ENCODE results near the gene METTL21A.
A peak's percentile ranks its signal among the peaks of the same experiment; 100 is the strongest.
"Not testable (repeated sequence)": the region's sequence is repeated elsewhere in the genome, so short reads cannot be mapped to it uniquely, and the experiment has no call there.

METTL21A gene

DNA sequence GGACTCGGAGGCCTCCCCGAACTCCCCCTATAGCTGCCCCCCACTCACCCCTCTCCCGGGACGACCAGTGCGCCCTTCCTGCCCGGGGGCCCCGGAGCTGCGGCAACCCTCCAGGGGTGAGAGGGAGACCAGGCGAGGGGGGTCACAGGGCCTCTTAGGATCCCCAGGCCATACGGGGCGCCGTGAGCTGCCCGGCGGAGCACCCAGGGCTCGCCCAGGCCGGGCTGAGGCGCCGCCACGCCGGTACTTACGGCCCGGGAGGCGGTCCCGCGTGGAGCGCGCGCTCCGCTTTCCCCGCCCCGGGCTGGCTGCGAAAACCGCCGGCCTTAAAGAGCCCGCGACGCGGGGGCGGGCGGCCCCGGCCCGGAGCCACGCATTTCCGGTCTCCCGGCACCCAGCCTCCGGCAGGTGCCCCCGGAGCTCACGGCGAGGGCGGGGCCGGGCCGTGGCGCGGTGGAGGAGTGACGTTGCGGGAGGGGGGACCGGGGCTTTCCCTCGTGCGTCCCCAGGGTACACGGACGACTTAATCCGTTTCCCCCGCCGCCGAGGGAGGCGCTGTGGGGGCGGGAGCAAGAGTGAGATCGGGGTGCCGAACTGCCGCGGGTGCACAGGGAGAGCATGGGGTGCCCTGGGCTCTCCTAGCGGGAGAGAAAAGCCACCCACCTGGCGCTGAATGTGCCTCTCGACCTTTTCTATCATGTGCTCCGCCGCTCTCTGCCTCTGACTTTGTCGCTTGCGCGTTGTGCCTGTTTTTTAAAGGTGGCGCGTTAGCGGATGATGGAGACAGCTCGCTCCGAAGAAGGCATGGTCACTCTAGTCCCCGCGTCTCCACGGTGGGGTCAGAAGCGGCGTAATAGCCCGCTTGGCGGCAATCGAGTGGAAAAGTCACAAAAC is at the start of gene METTL21A:
Gene METTL21A (minus strand): TSS at position 381 of the 894 bp plus-strand sequence. CDS start 1,019 bp downstream, outside the sequence.
- peak; percentile 81 for DNase-seq

DNA sequence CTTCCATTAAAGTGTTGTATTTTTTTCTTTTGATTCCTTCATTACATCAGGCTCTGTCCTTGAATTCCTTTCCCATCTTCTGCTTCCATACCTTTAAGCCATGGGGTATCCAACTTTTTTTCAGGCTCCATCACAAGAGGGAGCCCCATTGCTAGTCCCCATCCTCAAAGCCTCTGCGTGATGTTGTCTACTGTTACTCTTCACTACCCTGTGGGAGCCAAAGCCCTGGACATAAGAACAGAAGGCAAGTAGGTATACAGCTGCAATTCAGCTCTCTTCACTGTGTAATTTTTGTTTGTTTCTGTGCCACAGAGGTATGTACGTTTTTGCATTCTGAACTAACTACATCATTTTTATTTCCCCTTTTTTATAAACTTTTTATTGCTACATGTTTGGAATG is 49.6 kb upstream of the METTL21A start:
- no peak for DNase-seq

DNA sequence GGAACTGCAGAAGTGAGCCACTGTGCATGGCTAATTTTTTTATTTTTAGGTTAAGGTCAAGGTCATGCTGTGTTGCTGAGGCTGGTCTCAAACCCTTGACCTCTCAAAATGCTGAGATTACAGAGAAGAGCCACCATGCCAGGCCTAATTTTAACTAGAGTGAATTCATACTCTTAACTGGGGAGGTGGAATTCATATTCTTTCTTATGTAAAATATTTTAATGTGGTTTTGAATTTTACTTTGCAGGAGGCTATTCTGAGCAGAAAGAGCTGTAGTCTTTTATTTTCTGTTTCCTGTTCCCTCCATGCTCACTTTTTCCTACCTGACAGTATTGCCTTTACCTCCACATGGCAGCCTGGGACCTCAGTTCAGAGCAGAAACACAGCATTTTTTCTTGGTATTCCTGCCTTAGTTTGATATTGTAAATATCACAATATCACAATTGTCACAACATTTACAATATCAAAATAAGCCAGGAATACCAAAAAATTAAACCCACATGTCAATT is 49.1 kb upstream of the METTL21A start:
- no peak for DNase-seq

DNA sequence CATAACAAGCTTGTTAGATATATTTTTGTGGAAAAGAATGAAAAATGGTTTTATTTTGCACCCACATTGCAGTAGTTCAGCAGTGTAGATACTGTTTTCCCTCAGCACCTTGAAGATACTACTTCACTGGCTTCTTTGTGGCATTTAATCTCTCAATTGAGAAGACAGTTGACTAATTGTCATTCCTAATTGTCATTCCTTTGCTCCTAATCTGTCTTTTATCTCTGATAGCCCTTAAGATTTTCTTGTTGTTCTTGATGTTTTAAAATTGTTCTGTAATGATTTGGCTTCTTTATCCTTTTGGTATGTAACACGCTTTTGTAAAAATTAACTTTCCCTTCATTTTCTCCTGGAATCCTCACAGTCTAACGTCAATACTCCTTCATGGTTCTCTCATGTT is 48.2 kb upstream of the METTL21A start:
- DNase-seq, result no peak

DNA sequence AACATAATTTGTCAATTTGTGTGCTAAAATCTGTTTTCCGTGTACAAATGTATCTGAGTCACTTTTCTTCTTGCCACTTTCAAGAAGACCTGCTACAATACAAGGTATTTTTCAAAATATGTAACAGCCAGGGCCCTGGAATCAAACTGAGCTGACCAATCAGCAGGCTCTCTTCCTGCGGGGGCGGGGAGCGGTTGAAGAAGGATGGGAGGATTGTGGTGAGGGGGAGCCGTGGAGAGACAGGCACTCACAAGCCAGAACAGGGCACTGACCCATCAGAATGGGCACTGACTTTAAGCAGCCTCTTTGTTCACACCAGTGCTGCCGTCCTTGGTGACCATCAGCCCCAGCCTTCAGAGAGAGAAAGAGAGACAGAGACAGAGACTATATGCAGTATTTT is 45.7 kb upstream of the METTL21A start:
- DNase-seq, result no peak

DNA sequence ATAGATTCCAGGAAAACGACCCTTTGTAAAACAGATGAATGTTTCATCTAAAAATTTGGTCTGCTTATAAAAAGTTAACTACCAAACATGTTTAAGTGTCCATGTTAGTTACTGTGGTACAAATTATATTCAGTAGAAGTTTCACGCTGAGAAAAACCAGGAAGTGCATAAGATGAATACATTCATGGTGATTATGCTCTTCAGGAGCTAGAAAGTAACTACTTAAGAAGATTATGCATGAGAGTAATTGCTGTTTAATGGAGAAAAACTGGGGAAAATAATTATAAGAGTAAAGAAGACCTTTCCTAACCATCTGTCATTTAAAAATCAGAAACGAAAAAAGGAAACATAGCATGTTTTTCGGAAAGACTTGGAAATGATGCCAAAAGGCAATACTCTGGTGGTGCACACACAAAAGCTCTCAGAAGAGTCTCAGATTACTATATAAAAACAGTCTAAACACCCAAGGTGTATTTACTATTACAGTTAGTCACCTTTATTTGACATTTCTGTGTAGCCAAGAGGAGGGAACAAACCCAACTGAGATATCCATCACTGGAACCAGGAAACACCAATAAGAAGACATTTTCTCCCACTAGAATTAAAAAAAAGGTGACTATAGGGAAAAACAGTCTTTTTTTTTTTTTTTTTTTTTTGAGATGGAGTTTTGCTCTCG is 38.8 kb upstream of the METTL21A start:
- peak; percentile 12 for DNase-seq

DNA sequence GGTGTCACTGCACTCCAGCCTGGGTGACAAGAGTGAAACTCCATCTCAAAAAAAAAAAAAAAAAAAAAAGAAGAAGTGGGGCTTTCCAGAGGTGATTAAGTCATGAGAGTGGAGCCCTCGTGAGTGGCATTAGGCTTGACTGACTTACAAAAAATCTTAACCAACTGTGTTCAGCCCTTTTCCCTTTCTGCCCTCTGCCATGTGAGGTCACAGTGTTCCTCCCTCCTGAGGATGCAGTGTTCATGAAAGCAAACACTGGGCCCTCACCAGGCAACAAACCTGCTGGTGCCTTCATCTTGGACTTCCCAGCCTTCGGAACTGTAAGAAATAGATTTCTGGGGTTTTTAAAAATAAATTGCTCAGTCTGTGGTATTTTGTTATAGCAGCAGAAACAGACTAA is 37.0 kb upstream of the METTL21A start:
- no peak for DNase-seq

DNA sequence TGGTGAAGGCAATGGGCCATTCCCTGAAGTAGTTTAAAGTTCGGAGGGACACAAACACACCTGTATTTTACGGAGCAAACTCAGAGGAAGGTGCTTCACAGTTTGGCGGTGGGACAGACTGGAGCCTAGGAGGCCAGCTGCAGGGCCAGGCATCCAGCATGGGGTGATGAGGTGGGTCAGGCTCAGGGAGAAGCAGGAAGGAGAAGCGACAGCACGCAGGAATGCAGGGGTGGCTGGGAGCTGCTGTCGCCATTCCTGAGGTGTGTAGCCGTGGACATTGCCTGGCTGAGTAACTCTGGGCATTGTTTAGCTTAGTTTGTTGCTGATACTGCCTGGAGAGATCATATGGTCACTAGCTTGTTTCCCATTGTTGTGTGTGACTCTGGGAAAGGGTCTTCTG is 35.8 kb upstream of the METTL21A start:
- no peak for DNase-seq

DNA sequence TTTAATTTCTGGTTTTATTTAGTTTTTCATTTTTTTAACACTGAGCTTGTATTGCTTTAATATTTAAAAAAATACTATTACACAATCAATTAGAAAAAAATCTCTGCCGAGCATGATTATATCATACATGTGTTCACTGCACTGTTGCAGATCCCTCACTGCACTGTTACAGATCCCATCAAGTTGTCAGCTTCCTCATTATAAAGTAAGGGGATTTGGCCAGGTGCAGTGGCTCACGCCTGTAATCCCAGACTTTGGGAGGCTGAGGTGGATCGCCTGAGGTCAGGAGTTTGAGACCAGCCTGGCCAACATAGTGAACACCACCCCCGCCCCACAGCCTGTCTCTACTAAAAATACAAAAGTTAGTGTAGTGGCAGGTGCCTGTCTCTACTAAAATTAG is 33.0 kb upstream of the METTL21A start:
- no peak for DNase-seq

DNA sequence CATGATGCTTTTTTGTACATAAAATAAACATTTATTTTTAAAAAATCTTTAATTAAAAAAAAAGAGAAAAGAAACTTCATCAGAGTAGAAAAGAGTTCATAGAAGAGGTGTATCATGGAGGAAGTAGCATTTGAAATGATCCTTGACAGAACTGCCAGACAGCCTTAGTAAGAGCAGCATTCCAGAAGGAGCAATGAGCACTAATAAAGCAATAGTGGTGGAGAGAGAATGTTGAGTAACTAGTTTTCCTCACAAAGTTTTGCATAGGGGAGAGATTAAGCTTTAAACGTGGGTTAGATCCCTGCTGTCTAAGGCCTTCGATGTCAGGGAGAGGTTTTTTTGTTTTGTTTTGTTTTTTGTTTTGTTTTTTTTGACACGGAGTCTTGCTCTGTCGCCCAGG is 29.8 kb upstream of the METTL21A start:
- no peak for DNase-seq

DNA sequence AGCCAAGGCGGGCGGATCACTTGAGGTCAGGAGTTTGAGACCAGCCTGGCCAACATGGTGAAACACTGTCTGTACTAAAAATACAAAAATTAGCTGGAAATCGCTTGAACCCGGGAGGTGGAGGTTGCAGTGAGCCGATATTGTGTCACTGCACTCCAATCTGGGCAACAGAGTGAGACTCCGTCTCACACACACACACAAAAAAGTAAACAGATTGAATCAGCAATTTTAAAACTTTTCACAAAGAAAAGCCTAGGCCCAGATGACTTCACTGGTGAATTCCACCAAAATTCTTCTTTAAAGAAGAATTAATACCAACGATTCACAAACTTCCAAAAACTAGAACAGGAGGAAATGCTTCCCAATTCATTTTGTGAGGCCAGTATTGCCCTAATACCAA is 21.4 kb upstream of the METTL21A start:
- not testable (repeated sequence) for DNase-seq

DNA sequence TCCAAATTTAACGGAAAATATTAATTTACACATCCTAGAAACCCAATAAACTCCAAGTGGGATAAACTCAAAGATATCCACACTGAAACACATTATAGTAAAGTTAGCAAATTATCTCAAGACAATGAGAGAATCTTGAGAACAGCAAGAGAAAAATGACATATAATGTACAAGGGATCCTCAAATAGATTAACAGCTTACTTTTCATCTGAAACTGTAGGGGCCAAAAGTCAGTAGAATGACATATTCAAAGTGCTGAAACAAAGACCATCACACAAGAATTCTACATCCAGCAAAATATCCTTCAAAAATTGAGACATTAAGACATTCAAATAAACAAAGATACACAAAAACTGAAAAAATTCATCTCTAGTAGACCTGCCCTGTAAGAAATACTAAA is 18.7 kb upstream of the METTL21A start:
- no peak for DNase-seq

DNA sequence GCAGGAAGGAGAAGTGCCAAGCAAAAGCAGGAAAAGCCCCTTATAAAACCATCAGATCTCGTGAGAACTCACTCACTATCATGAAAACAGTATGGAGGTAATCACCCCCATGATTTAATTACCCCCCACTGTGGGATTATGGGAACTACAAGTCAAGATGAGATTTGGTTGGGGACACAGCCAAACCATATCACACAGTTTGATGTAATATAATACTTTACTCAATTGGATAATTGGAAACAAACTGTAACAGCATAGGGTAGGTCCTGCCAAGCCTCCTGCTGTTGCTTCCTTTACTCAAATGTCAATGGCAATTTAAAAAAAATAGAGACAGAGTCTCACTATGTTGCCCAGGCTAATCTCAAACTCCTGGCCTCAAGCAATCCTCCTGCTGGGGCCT is 15.5 kb upstream of the METTL21A start:
- DNase-seq, result no peak

DNA sequence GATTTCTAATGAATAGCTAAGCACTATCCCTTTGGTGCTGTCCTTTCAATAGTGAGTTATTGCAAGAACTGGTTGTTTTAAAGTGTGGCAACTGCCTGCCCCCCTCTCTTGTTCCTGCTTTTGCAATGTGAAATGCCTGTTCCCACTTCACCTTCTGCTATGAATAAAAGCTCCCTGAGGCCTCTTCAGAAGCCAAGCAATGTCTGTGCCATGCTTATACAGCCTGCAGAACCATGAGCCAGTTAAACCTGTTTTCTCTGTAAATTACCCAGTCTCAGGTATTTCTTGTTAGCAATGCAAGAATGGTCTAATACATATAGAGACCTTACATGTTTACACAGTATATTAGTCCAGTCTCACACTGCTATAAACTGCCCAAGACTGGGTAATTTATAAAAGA is 15.0 kb upstream of the METTL21A start:
- no peak for DNase-seq

DNA sequence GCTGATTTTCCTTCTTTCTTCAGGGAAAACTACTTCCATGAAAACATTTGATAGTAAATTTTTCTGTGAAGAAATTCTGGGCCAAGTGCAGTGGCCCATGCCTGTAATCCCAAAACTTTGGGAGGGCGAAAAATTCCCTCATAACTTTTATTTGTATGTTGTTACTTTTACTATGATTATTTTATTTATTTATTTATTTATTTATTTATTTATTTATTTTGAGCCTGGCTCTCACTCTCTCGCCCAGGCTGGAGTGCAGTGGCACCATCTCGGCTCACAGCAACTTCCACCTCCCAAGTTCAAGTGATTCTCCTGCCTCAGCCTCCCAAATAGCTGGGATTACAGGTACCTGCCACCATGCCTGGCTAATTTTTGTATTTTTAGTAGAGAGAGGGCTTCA is 14.1 kb upstream of the METTL21A start:
- DNase-seq, result not testable (repeated sequence)

DNA sequence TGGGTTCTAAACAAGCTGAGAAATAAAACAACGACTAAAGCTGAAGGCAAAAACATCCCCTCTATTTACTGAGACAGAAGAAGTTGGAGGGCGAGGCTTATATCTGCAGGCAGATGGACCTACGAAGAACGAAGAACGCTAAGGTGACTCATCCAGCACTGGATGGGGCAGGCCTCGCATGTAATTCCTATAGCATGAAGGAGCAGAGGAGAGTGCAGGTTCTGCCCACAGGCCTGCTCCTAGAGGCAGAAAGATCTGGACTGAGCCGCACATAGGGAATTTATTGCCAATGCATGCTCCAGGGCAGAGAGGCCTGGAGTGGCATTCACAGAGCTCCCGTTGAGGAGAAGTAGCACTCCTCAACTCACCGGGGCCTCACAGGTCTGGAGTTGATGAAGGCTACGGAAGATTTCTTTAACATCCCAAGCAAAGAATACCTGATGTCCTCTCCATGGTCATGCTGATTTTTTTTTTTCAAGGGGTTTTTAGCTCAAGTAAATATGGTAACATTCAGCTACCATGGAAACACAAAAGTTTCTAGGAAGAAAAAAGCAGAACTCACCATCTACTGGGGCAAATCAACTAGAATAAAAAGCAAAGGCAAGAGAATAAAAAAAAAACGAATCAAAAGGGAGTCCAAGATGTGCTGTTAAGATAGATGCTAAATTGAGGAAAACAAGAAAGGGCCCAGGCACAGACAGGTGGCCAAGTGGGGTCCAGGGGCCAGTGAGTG is 10.4 kb upstream of the METTL21A start:
- DNase-seq, result no peak

DNA sequence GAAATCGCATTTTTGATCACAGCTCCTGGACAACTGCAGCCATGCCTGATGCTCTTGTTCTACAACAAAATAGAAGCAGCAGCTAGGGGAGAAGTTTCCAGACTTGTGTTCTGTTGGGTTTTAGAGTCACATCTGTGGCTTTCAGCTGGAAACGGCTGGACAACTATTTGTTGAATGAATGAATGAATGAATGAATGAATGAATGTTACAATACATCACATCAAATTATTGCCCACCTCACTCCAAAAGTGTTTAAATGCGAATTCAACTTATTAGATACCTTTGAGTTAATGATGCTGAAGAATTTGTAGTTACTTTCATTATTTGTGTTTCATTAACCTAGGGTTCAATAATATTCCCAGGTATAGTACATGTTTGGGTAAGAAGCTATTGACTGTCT is 8.5 kb upstream of the METTL21A start:
- DNase-seq, result no peak

DNA sequence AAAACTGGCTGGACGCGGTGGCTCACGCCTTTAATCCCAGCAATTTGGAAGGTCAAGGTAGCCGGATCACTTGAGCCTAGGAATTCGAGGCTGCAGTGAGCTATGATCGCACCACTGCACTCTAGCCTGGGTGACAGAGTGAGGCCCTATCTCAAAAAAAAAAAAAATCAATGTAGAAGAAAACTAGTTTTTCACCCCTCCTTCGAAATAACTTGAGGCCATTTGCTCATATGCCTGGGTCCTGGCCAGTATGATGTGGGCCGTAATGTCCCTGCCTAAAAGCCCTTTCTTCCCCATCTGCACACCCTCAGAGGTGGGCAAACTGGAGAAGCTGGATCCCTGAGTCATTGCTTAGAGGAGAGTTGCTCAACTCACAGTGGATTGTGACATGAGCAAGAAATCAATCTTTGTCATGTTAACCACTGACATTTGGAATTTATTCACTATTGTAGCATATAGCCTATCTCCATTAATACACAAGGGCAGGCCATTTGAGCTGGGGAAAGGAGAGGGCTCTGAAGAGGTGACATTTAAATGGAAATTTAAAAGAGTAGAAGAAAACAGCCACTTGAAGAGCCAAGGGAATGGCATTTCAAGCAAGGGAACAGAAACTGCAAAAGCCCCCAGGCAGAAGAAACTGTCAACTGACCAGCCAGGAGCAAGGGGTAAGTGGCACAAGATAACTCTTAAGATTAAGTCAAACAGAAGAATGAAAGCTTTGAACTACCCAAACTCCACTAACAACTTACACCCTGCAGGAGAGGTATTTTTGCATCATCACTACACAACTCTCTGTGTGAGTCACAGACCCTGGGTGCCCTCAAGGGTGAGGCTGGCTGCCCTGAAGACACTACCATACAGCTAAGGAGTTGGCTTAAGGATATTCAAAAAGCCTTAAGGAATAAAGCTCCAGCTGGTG is 7.6 kb upstream of the METTL21A start:
- no peak for DNase-seq

DNA sequence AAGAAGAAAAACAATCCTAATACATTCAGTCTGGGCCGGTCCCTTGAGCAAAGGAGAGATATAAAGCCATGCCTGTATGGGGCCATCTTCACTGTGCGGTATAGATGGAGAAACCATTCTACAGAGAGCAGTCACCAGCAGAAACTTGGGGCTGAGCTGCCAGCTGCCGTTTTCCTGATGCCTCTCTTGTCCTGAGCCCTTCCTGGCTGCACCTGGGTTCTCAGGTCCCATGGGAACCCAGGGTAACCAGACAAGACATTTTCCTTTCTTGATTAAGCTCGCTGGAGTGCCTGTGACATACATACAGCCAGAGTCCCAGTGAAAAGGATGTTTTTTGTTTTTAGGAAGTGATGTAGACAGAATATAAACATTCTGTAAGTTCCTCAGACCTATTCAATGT is 5.3 kb upstream of the METTL21A start:
- no peak for DNase-seq

DNA sequence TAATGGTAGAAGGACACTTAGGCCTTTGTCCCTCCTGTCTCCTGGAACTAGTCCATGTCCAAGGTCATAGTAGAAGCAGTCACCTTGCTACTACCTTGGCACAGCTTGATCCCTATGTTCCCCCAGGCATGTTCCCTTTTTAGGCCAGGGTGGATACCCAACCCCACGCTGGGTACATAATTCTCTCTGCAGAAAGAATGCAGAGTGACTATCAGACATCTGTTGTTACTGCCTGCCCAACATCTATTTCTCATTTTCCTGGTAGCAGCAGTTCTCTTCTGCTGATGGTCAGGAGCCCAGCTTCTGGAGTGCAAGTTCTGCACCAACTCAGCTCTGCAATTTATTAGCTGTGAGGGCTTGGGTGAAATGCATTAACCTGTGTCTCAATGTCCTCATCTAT is 4.4 kb upstream of the METTL21A start:
- no peak for DNase-seq

DNA sequence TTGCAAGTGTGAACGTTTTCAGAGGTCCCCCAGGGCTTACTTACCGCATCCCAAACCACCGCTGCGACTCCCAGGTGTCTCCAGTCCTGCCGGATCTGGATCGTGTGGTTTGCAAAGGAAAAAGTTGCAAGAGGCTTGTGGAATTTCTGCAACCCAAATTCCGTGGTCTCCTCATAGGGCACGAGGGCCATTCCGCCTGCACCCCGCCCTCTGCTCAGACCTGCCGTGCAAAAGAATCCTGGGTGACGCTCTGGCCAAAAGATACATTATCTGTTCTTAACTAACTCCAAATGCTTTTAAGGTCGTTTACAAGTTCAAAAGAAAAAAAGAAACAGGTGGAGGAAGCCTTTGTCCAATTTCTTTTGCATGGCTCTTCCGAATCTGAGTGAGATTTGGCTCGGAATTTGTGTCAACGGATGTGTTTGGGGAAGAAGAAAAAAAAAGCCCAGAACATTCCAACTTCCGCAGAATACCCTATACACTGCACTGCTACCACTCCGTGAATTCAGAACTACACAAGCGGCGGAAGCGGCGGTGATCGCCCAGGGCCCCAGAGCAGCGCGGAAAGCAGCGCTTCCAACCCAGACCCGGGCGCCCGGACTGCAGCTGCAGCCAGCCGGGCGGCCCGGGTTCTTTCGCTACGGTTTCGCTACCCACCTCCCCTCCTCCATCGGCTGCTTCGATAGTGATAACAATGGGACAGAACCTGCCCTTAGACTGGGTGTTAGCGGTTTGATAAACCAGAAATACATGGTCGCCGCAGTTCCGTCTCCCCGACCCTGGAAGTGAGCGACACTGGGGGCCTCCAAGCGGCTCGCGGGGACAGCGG is 795 bp downstream of the METTL21A start:
- peak; percentile 41 for DNase-seq

Measured in NCI-H1105 (cell line).